PC-9 (cell line): ENCODE results near the gene VSX1.

Experiments
- CTCF ChIP-seq: fragments of 200-600 bp; sonication (generic); conservative IDR thresholded peaks from 2 replicates; pipeline ENCODE4 v1.6.1; 2017; ENCODE audit warnings: mixed run types, antibody characterized with exemption, mild to moderate bottlenecking, moderate library complexity
- EZH2 ChIP-seq: fragments of 200-600 bp; sonication (generic); IDR thresholded peaks from 2 replicates; pipeline ENCODE4 v1.8.0; 2017; ENCODE audit warnings: antibody characterized with exemption, low read depth

DNA sequence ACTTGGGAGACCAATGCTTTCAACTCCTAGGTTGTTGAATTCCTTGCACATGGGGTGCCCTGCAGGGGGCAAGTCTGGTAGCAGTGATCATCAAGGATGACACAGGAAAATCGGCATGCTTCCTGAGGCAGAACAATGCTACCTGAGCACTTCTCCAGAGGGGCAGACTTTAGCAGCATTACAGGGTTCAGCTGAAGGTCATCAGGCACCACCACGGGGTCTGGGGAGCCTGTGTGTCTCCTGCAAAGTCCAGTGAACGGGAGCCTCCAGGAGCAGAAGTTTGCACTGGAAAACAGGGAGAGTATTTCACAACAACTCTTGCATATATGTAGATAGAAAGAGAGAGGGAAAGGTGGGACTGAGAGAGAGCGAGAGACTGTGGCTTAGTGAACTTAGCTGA lies 10.2 kb downstream of the VSX1 start:
- no peak for TF ChIP-seq CTCF
- TF ChIP-seq EZH2, result no peak
